ENCODE measurements around the gene ACO2. TPM values are rescaled to one million over a fixed set of nuclear protein-coding genes. Genes with fewer than 3 reads are reported as not detected.
A peak's percentile ranks its signal among the peaks of the same experiment; 100 is the strongest.

The ACO2 gene
- total RNA-seq, 1 donor from 2014 or later, result 662 TPM

DNA sequence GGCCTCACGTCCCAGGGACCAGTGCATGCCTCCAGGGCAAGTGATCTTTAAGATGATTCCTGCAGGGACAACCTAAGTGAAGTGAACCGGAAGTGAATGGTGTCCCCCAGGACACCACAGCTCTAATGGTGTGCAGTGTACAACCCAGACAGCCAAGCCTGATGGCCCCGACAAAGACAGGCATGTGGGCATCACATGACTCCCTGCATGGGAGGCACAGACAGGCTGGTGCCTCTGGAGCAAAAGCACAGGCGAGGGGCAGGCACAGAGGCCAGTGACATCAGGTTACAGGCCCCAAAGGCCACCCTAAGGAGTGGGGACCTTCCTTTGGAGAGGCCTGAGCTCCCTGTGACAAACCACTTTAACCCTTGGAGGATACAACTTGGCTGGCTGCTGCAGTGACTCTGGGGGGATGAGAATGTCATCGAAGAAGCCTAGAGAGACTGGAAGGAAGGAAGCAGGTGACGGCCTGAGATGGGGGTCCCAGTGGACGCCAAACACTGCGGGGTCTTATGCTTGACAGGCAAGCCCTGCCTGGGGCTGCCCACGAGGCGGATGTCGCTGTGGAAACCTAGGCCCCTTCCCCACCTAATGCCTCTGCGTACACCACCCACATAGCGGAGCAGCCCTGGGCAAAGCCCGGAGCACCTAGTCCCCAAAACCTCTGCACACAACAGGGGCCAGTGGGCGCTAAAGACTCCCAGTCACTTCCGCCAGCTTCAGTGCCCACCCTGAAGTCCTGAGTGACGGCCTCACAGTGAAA is 63.0 kb downstream of the ACO2 start:
- DNase-seq (ENCODE audit: low spot score), result no peak
- intact Hi-C loops (cut with DNase I), result no loop called here

GRCh38 chr22:41532908-41533825 is 64.2 kb downstream of the ACO2 start:
- intact Hi-C loops (cut with DNase I), result no loop called here
- peak; percentile 87 for DNase-seq (ENCODE audit: low spot score)

GRCh38 chr22:41534219-41534618 is 65.3 kb downstream of the ACO2 start:
- no peak for DNase-seq (ENCODE audit: low spot score)
- intact Hi-C loops (cut with DNase I), result no loop called here

DNA sequence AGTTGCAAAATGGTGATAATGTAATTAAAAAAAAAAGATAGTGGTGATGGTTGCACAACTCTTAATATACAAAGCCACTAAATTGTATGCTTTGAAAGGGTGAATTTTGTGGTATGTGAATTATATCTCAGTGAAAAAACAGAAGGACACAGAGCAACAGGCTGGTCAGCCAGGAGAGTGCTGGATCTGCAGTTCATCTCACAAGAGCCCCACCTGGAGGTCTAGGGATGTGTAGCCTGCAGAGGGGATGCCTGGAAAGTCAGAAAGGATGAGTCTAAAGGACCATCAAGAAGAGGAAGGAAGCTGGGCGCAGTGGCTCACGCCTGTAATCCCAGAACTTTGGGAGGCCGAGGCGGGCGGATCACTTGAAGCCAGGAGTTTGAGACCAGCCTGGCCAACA is 66.3 kb downstream of the ACO2 start:
- DNase-seq (ENCODE audit: low spot score), result no peak
- intact Hi-C loops (cut with DNase I), result no loop called here

GRCh38 chr22:41537203-41537602 is 68.3 kb downstream of the ACO2 start:
- intact Hi-C loops (cut with DNase I), result no loop called here
- no peak for DNase-seq (ENCODE audit: low spot score)

DNA sequence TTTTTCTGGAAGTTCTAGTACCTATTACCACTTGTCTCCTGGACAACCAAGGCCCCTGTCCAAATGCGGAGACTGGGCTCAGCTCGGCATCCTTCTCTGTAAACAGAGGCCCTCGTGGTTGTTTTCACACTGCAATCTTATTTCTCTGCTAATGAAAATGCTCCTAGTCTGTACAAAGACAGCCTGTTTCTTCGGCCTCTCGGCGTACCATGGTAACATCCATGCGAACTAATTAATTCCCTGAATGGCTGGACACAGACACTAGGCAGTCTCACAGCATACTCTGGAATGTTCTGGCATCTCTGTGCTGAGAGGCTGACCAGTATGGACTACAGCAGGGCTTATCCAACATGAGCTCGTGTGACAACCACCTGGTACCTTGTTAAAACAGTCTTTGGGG is 69.7 kb downstream of the ACO2 start:
- intact Hi-C loops (cut with DNase I), result no loop called here
- no peak for DNase-seq (ENCODE audit: low spot score)

DNA sequence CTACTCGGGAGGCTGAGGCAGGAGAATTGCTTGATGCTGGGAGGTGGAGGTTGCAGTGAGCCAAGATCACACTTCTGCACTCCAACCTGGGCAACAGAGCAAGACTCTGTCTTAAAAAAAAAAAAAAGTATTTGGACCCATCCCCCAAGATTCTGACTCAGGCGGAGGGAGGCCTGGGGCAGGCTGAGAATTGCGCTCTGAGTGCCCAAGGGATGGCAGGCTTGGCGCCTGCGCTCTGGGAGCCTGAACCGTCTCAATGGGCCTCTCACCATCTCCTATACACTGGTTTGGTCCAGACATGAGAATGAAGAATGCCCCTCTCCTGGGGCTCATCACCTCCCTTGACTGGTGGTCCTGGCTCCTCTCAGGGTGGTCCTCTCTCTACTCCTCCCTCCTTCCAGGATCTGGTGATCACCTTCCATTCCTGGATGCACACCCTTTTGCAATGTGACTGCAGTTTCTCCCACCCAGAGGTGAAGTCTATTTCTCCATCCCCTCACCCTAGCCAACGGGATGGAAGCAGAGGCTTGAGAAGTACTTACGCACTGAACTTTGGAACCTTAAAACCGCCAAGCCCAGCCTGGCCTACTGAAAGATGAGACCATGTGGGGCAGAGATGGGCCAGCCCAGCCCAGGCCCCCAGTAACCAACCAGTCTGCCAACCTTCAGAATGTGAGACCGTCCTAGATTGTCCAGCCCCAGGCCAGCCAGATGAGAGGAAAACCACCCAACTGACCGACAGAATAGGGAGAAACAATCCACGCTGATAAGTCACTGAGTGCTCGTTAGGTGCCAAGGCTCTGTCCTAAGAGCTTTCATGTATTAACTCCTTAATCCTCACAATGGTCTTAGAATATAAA is 70.5 kb downstream of the ACO2 start:
- no peak for DNase-seq (ENCODE audit: low spot score)
- intact Hi-C loops (cut with DNase I), result loop anchor here (5.0 kb wide), 1 partner anchor 58 kb away; no protein-coding TSS in a partner anchor

- no peak for DNase-seq (ENCODE audit: low spot score)
- intact Hi-C loops (cut with DNase I), result loop anchor here (5.0 kb wide), 1 partner anchor 57 kb away; no protein-coding TSS in a partner anchor
Observed at GRCh38 chr22:41540006-41540315, 71.0 kb downstream of the ACO2 start.

DNA sequence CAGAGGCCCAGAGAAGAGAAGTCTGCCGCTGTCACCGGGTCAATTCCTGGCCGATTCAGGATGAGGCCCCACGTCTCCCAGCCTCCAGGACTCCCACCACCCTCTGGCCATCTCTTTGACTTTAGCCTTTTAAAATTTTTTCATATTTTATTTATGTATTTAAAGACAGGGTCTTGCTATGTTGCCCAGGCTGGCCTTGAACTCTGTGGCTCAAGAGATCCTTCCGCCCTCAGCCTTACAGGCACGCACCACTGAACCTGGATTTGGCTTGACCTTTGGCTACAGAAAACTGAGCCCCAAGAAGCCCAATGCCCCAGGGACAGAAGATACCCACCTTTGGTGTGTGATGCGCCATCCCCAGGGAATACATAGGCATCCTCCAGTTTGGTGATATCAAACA is 71.4 kb downstream of the ACO2 start:
- intact Hi-C loops (cut with DNase I), result loop anchor here (5.0 kb wide), 1 partner anchor 57 kb away; no protein-coding TSS in a partner anchor
- no peak for DNase-seq (ENCODE audit: low spot score)

DNA sequence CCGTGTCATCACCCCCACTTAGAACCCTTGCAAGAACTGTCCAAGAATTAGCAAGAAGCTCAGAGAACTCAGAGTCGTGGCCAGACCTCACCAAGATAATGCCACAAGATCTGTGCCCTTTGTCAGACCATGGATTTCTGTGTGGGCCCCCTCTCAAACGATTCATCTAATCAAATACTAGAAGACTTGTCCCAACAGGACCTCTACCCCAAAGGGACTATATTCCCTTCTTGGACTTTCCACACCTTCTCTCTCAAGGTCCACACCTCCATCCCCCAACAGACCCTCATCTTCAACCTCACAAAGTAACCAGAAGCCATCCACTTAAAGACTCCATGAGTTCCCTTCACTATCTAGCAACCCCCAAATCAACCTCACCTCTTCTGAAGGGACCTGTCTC is 72.6 kb downstream of the ACO2 start:
- intact Hi-C loops (cut with DNase I), result loop anchor here (5.0 kb wide), 1 partner anchor 56 kb away; no protein-coding TSS in a partner anchor

GRCh38 chr22:41542224-41542623 is 73.3 kb downstream of the ACO2 start:
- no peak for DNase-seq (ENCODE audit: low spot score)
- intact Hi-C loops (cut with DNase I), result loop anchor here (5.0 kb wide), 1 partner anchor 55 kb away; no protein-coding TSS in a partner anchor

More for the DNA sequence above, 72.6 kb downstream of the ACO2 start:
- no peak for DNase-seq (ENCODE audit: low spot score)

DNA sequence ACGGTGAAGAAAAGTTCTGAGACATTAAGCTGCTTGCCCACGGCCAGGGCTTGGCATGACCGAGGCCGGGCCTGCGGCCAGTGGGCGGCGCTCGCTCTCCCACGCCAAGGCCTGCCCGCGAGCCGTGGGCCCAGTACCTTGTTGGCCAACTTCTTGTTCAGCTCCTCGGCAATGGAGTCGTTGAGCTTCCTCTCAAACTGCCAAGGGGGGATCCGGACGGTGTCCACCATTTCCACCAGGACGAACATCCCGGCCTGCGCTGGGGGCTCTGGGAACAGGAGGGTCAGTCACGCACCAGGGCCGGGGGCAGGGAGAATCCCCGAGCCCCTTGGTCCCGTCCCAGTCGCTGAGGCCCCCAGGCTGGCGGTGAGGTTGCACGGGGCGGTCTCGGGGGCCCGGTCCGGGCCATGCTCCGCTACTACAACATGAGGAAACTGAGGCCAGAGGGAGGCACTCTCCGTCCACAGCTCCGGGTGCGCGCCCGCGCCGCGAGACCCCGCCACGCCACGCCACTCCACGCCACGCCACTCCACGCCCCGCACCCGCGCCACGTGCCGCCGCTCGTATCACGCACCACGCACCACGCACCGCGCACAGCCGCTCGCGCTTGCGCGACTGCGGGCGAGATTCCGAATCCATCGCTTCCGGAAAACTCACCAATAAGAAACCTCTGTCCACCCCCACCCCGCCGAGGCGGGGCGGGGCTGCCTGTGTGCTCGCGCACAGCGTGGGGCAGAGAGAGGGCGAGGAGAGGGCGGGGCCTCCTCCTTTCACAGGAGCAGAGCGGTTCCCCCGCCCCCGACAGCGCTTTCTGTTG is 75.1 kb downstream of the ACO2 start, which contains the start of gene POLR3H:
POLR3H (minus strand) TSS at position 617 of the 817 bp plus-strand sequence; CDS start at position 248, 369 bp downstream.
- intact Hi-C loops (cut with DNase I), result loop anchor here (5.0 kb wide), 1 partner anchor 53 kb away; no protein-coding TSS in a partner anchor
- peak; percentile 99 for DNase-seq (ENCODE audit: low spot score)

- intact Hi-C loops (cut with DNase I), result loop anchor here (5.0 kb wide), 1 partner anchor 52 kb away; no protein-coding TSS in a partner anchor
- no peak for DNase-seq (ENCODE audit: low spot score)
Observed at GRCh38 chr22:41544671-41545476, 76.0 kb downstream of the ACO2 start.

DNA sequence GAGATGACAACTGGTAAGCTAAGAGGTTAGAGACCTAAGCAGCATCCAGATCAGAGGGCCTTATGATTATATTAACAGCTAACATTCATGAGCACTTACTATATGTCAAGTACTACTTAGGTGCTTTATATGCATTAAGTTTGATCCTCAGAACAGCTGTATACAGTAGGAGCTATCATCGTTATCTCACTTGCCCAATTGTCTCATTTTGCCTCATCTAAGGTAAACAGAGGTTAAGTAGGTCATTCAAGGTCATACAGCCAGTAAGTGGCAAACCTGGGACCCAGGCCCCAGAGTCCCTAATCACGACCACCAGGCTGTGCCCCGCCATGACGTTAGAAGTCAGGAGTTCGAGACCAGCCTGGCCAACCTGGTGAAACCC is 79.9 kb downstream of the ACO2 start:
- intact Hi-C loops (cut with DNase I), result no loop called here
- DNase-seq (ENCODE audit: low spot score), result no peak

DNA sequence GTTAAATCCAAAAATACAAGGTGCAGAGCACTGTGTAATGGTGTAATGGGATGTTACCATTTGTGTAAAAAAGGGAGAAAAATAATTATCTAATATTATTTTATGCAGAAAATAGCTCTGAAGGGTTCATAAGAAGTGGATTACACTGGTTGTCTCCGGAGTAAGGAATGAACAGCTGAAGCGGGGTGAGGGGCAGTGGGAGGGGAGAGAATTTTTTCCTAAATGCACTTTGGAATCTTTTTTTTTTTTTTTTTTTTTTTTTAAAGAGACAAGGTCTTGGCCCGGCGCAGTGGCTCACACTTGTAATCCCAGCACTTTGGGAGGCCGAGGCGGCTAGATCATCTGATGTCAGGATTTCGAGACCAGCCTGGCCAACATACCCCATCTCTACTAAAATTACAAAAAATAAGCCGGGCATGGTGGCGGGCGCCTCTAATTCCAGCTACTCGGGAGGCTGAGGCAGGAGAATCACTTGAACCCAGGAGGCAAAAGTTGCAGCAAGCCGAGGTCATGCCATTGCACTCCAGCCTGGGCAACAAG is 82.1 kb downstream of the ACO2 start:
- intact Hi-C loops (cut with DNase I), result no loop called here
- DNase-seq (ENCODE audit: low spot score), result no peak

DNA sequence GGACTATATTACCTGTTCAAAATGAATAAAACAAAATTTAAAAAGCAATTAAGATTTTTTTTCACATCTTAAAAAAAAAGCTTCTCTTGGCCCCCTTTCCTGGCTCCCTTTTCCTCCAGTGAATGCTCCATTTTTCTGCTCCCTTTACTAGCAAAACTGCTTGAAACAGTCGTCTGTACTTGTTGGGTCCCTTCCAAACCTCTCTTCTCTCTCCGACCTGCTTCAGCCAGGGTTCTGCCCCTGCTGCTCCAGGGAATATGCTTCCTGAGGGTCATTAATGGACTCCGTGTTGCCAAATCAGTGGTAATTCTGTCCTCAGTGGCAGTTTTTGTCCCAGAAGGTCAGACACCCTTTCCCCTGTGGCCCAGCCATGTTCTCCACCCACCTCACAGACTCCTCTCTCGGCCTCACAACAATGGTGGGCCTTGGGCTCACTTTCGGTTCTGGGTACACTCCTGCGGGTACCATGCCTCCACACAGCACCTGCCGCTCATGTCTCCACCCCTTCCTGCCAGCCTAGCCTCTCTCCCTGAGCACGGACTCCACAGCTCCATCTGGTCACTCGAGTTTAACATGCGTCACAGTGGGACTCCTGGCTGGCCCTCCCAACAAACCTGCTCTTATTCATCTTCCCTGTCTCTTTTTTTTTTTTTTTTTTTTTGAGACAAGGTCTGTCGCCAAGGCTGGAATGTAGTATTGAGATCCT is 83.1 kb downstream of the ACO2 start:
- no peak for DNase-seq (ENCODE audit: low spot score)
- intact Hi-C loops (cut with DNase I), result no loop called here
